ENCODE data around the gene ABLIM3.

GRCh38 chr5:149151717-149152116, 10.4 kb downstream of the ABLIM3 start:
- TF ChIP-seq, protein P1, sequence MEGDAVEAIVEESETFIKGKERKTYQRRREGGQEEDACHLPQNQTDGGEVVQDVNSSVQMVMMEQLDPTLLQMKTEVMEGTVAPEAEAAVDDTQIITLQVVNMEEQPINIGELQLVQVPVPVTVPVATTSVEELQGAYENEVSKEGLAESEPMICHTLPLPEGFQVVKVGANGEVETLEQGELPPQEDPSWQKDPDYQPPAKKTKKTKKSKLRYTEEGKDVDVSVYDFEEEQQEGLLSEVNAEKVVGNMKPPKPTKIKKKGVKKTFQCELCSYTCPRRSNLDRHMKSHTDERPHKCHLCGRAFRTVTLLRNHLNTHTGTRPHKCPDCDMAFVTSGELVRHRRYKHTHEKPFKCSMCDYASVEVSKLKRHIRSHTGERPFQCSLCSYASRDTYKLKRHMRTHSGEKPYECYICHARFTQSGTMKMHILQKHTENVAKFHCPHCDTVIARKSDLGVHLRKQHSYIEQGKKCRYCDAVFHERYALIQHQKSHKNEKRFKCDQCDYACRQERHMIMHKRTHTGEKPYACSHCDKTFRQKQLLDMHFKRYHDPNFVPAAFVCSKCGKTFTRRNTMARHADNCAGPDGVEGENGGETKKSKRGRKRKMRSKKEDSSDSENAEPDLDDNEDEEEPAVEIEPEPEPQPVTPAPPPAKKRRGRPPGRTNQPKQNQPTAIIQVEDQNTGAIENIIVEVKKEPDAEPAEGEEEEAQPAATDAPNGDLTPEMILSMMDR (IDR thresholded peaks at IDR 0.05) = no peak
- TF ChIP-seq POLR2A (IDR thresholded peaks at IDR 0.05) = no peak

Measured in thyroid gland (tissue), 4 donors.